Measurements from ENCODE around the gene ASIC5.
A peak's percentile ranks its signal among the peaks of the same experiment; 100 is the strongest.

Gene ASIC5

GRCh38 chr4:155879767-155880166 is 13.7 kb upstream of the ASIC5 start:
- DNase-seq (ENCODE audit: low spot score), result no peak

- DNase-seq (ENCODE audit: low spot score), result no peak
Observed at GRCh38 chr4:155878611-155879010, 12.5 kb upstream of the ASIC5 start.

- DNase-seq (ENCODE audit: low spot score), result no peak
Observed at GRCh38 chr4:155877971-155878370, 11.9 kb upstream of the ASIC5 start.

- no peak for DNase-seq (ENCODE audit: low spot score)
Observed at GRCh38 chr4:155875878-155876277, 9.8 kb upstream of the ASIC5 start.

GRCh38 chr4:155855897-155856296 is 10.2 kb downstream of the ASIC5 start:
- no peak for DNase-seq (ENCODE audit: low spot score)

GRCh38 chr4:155854582-155855226 is 11.4 kb downstream of the ASIC5 start:
- DNase-seq (ENCODE audit: low spot score), result no peak

- DNase-seq (ENCODE audit: low spot score), result no peak
Observed at GRCh38 chr4:155853189-155853588, 12.9 kb downstream of the ASIC5 start.

- no peak for DNase-seq (ENCODE audit: low spot score)
Observed at GRCh38 chr4:155849042-155849441, 17.0 kb downstream of the ASIC5 start.

GRCh38 chr4:155846929-155847328 is 19.1 kb downstream of the ASIC5 start:
- DNase-seq (ENCODE audit: low spot score), result no peak

GRCh38 chr4:155842080-155842479 is 24.0 kb downstream of the ASIC5 start:
- no peak for DNase-seq (ENCODE audit: low spot score)

- DNase-seq (ENCODE audit: low spot score), result no peak
Observed at GRCh38 chr4:155837203-155837796, 28.8 kb downstream of the ASIC5 start.

GRCh38 chr4:155832664-155833063 is 33.4 kb downstream of the ASIC5 start:
- DNase-seq (ENCODE audit: low spot score), result no peak

- DNase-seq (ENCODE audit: low spot score), result no peak
Observed at GRCh38 chr4:155828628-155829027, 37.4 kb downstream of the ASIC5 start.

GRCh38 chr4:155822572-155822971 is 43.5 kb downstream of the ASIC5 start:
- DNase-seq (ENCODE audit: low spot score), result no peak

GRCh38 chr4:155820887-155821518 is 45.1 kb downstream of the ASIC5 start:
- DNase-seq (ENCODE audit: low spot score), result no peak

- DNase-seq (ENCODE audit: low spot score), result no peak
Observed at GRCh38 chr4:155819066-155819465, 47.0 kb downstream of the ASIC5 start.

GRCh38 chr4:155818639-155819038 is 47.4 kb downstream of the ASIC5 start:
- no peak for DNase-seq (ENCODE audit: low spot score)

GRCh38 chr4:155811083-155811482 is 55.0 kb downstream of the ASIC5 start:
- DNase-seq (ENCODE audit: low spot score), result no peak

GRCh38 chr4:155809835-155810234 is 56.2 kb downstream of the ASIC5 start:
- peak; percentile 93 for DNase-seq (ENCODE audit: low spot score)

GRCh38 chr4:155807021-155807420 is 59.1 kb downstream of the ASIC5 start:
- DNase-seq (ENCODE audit: low spot score), result peak; percentile 45

- peak; percentile 34 for DNase-seq (ENCODE audit: low spot score)
Observed at GRCh38 chr4:155805016-155805415, 61.1 kb downstream of the ASIC5 start.

- no peak for DNase-seq (ENCODE audit: low spot score)
Observed at GRCh38 chr4:155802190-155802959, 63.7 kb downstream of the ASIC5 start.
